Measurements from ENCODE around the gene FLNA. TPM values are rescaled to one million over a fixed set of nuclear protein-coding genes. Genes with fewer than 3 reads are reported as not detected.

FLNA gene
- total RNA-seq, 2 donors from 2014 or later = 230 to 308 TPM

DNA sequence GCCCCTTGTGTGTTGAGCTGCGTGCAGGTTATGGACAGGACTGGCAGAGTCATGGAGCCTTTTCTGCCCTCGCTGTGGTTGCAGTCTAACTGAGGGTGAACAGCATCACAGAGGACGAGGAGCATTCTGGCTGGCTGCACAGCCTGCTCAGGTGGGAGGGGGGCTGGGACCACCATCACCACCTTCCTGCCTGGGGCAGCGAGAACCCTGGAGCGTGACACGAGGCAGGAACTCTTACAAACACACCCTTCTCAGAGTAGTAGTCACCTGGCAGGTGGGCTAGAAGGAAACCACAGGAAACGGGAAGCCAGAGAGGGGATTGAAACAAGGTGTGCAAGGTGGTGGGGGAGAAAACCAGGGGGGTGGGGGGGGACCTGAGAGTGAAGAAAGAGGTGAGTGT is 53.3 kb downstream of the FLNA start:
- Histone ChIP-seq H3K36me3 (replicated peaks in 1 of 2; ENCODE audit: insufficient read depth in 1 of 2, low read depth in 2 of 2) (no peaks in the 10 kb centered on the region), H3K27ac (no peak overlapping the region), H3K4me1 (no peaks in the 10 kb centered on the region), H3K4me3 (no peak overlapping the region), H3K9me3 (no peaks in the 10 kb centered on the region), H3K27me3 (no peaks in the 10 kb centered on the region)
- no peak for ATAC-seq
- no peak for DNase-seq
- intact Hi-C loops (cut with DNase I) = no loop called here
- WGBS, 2 donors = 43 to 73% methylated on average over 3 to 4 of the region's 7 CpGs
- no peak for TF ChIP-seq POLR2A (IDR thresholded peaks at IDR 0.05)

DNA sequence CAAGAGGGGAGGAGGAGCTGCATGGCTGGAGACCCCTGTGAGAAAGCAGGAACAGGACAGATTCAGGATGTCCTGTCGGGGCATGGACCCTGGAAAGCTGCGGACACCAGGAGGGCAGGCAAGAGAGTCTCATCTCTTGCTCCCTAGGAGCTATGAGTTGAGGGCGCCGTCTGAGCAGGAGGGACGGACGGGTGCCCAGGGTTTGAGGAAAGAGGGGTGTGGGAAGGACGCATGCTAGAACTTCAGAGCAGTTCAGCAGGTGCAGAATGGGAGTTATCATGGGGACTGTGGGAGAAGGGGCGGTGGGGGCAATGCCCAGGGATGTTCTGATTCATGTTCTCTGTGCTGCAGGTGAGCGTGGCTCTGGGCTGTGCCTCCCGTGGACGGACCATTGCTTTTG is 54.0 kb downstream of the FLNA start:
- no peaks in the 10 kb centered on the region for H3K27me3 ChIP-seq
- WGBS, 2 donors = 71 to 81% methylated on average over 10 to 11 of the region's 11 CpGs
- H3K27ac ChIP-seq = no peak overlapping the region
- no peaks in the 10 kb centered on the region for H3K9me3 ChIP-seq
- DNase-seq (no peak), ATAC-seq (no peak)
- TF ChIP-seq POLR2A (IDR thresholded peaks at IDR 0.05) = no peak
- TF ChIP-seq, protein P1, sequence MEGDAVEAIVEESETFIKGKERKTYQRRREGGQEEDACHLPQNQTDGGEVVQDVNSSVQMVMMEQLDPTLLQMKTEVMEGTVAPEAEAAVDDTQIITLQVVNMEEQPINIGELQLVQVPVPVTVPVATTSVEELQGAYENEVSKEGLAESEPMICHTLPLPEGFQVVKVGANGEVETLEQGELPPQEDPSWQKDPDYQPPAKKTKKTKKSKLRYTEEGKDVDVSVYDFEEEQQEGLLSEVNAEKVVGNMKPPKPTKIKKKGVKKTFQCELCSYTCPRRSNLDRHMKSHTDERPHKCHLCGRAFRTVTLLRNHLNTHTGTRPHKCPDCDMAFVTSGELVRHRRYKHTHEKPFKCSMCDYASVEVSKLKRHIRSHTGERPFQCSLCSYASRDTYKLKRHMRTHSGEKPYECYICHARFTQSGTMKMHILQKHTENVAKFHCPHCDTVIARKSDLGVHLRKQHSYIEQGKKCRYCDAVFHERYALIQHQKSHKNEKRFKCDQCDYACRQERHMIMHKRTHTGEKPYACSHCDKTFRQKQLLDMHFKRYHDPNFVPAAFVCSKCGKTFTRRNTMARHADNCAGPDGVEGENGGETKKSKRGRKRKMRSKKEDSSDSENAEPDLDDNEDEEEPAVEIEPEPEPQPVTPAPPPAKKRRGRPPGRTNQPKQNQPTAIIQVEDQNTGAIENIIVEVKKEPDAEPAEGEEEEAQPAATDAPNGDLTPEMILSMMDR (IDR thresholded peaks at IDR 0.05) = no peak
- no peaks in the 10 kb centered on the region for H3K36me3 ChIP-seq (replicated peaks in 1 of 2; ENCODE audit: insufficient read depth in 1 of 2, low read depth in 2 of 2)
- intact Hi-C loops (cut with DNase I) = no loop called here
- no peaks in the 10 kb centered on the region for H3K4me1 ChIP-seq
- H3K4me3 ChIP-seq = no peak overlapping the region

DNA sequence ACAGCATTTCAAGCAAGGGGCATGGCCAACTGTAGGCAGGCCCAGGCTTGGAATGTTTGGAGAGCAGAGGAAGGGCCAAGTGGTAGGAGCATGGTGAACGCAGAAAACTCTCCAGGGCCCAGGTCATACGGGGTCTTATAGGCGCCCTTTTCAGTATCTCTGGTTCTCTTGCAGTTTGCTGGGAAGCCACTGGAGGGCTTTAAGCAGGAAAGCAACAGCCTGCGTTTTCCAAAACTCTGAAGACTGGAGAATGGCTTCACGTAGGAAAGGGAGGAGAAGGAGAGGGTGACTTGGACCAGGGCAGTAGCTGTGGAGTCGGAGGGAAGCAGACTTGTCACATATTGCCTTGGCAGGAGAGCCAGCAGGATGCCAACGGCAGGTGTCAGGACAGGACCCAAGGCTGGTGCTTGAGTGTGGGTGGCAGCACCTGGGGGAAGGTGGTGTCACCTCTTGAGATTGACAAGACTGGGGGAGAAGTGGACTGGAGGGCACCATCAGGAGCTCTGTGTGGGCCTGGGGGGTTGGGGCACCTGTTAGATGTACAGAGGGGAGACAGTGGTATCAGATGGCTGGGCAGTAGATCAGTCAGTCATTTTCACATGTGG is 56.9 kb downstream of the FLNA start:
- intact Hi-C loops (cut with DNase I) = no loop called here
- no peak for ATAC-seq
- H3K36me3 ChIP-seq (replicated peaks in 1 of 2; ENCODE audit: insufficient read depth in 1 of 2, low read depth in 2 of 2) = no peaks in the 10 kb centered on the region
- H3K4me3 ChIP-seq = no peak overlapping the region
- DNase-seq = peak in 3 of 4 donors; percentile 17 to 46 (median 31)
- 4 to 10% methylated on average over 3 to 7 of the region's 7 CpGs for WGBS, 2 donors
- H3K27ac ChIP-seq = no peak overlapping the region
- H3K9me3 ChIP-seq = no peaks in the 10 kb centered on the region
- no peak for TF ChIP-seq POLR2A (IDR thresholded peaks at IDR 0.05)
- TF ChIP-seq, protein P1 (IDR thresholded peaks at IDR 0.05) = peak in 6 of 7 experiments; percentile 23 to 48 (median 39)
- no peaks in the 10 kb centered on the region for H3K27me3 ChIP-seq
- H3K4me1 ChIP-seq = no peaks in the 10 kb centered on the region

DNA sequence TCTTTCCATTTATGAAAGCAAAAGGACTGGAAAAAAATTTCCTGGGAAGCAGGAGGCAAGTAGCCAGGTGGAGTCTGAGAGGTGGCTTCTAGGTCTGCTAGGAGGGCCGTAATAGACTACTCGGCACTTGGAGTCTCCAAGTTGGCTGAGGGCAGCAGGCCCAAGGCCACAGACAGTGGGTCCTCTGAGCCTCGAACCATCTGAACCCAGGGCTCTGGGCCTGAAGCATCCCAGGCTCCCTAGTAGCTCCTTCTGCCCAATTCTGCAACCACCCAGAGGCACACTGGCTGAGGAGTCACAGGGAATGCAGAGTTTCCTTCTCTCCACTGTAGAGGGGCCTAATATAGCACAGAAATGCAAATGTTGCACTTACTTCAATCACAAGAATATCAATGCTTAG is 59.0 kb downstream of the FLNA start:
- 50 to 85% methylated on average over 1 to 3 of the region's 3 CpGs for WGBS, 2 donors
- ATAC-seq (no peak), DNase-seq (no peak)
- Histone ChIP-seq H3K36me3 (replicated peaks in 1 of 2; ENCODE audit: insufficient read depth in 1 of 2, low read depth in 2 of 2) (no peaks in the 10 kb centered on the region), H3K9me3 (no peaks in the 10 kb centered on the region), H3K4me1 (no peaks in the 10 kb centered on the region), H3K4me3 (no peak overlapping the region), H3K27me3 (no peaks in the 10 kb centered on the region), H3K27ac (no peak overlapping the region)
- intact Hi-C loops (cut with DNase I) = no loop called here
- TF ChIP-seq, protein P1 (IDR thresholded peaks at IDR 0.05) = no peak
- TF ChIP-seq POLR2A (IDR thresholded peaks at IDR 0.05) = no peak

DNA sequence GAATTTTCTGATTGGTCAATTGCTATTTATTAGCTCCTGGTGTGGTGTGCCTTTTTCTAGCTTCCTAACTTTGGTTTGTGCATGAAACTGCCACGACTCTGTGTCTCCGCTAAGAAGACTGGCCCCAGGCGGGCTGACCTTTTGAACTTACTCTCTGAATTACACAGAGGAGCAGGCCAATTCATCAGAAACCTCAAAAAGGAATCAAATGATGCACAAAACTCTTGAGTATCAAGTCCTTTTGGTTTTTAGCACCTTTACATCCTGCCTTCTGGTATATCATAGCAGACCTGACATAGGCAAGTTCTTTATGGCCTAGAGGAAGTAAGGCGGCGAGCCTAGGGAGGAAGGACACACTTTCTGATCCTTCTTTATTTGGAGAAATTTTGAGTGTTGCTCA is 61.3 kb downstream of the FLNA start:
- Histone ChIP-seq H3K4me3 (no peak overlapping the region), H3K27ac (no peak overlapping the region), H3K9me3 (no peaks in the 10 kb centered on the region), H3K27me3 (no peaks in the 10 kb centered on the region), H3K36me3 (replicated peaks in 1 of 2; ENCODE audit: insufficient read depth in 1 of 2, low read depth in 2 of 2) (no peaks in the 10 kb centered on the region), H3K4me1 (no peaks in the 10 kb centered on the region)
- TF ChIP-seq, protein P1 (IDR thresholded peaks at IDR 0.05) = no peak
- no peak for TF ChIP-seq POLR2A (IDR thresholded peaks at IDR 0.05)
- intact Hi-C loops (cut with DNase I) = no loop called here
- ATAC-seq (no peak), DNase-seq (no peak)
- WGBS, 2 donors = 63 to 76% methylated on average over 5 of the region's 5 CpGs
